Epithelial cell of esophagus (primary cell): ENCODE data around the gene IWS1.

ENCODE experiments used
- DNase-seq: peaks from one replicate; pipeline ENCODE4 v3.0.0; 2010; ENCODE audit warnings: low read depth
- H3K4me3 ChIP-seq: 2 replicates; pipeline ENCODE4 v1.5.1; 2011; ENCODE audit warnings: mild to moderate bottlenecking, low read length, control low read depth
- CTCF ChIP-seq: IDR thresholded peaks from 2 replicates; pipeline ENCODE4 v1.5.1; 2011; ENCODE audit warnings: low read depth, mild to moderate bottlenecking, low read length, control low read depth, inconsistent platforms; ENCODE audit not compliant: insufficient read depth; ENCODE audit errors: missing control alignments

The IWS1 gene

GRCh38 chr2:127537644-127538043 is 11.4 kb upstream of the IWS1 start:
- no peak for TF ChIP-seq CTCF
- H3K4me3 ChIP-seq: no peak overlapping the region
- DNase-seq: no peak

- no peak for TF ChIP-seq CTCF
- peak; percentile 11 for DNase-seq
- no peak overlapping the region for H3K4me3 ChIP-seq
These were observed 10.6 kb upstream of the IWS1 start for GRCh38 chr2:127536707-127537541.

GRCh38 chr2:127535918-127536317 is 9.6 kb upstream of the IWS1 start:
- H3K4me3 ChIP-seq: no peak overlapping the region
- TF ChIP-seq CTCF: no peak
- no peak for DNase-seq

- DNase-seq: no peak
- no peak for TF ChIP-seq CTCF
- H3K4me3 ChIP-seq: no peak within 1 kb of the TSS
These were observed 9.2 kb upstream of the IWS1 start, which contains the start of gene MYO7B for GRCh38 chr2:127535422-127535901. Gene MYO7B (plus strand): TSS chr2:127535683. CDS start chr2:127559723, 24,040 bp downstream.

- H3K4me3 ChIP-seq: no peak overlapping the region
- DNase-seq: no peak
- TF ChIP-seq CTCF: no peak
These were observed 6.0 kb upstream of the IWS1 start for GRCh38 chr2:127532296-127532695.

GRCh38 chr2:127531221-127531648 is 4.9 kb upstream of the IWS1 start:
- DNase-seq: peak; percentile 73
- no peak for TF ChIP-seq CTCF
- no peak overlapping the region for H3K4me3 ChIP-seq
